ENCODE data around the gene CCDC9B.

DNA sequence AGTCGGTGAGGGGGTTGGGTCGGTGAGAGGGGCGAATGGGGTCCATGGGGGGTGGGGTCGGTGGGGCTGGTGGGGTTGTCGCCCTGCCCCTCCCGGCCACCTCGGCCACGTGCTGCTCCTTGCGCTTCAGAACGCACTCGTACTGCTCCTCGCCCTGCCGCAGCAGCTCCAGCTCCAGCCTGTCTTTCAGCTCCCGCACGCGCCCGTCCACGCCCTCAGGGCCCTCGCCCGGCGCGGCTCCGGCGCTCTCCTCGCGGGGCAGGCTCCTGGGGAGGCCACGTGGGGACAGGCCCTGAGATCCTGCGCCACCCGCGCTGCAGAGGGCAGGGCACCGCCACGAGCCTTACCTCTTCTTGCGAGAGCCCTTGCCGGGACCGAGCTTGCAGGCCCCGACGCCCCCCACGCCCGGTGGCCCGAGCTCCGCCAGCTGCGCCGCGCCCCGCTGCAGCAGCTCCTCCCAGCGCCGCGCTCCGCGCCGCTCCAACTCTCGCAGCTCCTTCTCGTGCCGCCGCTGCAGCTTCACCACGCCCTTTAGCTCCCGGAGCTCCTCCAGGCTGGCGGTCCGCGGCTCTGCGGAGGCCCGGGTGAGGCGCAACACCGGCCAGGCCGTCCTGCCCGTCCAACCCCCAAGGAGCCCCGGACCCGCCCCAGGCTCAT, 49.7 kb downstream of the CCDC9B start:
- TF ChIP-seq NRF1 (IDR thresholded peaks at IDR 0.05; ENCODE audit: low read depth, low read length) (no peak), TAF1 (IDR thresholded peaks at IDR 0.05; ENCODE audit: borderline replicate concordance, low read depth, low read length) (no peak), JUND (IDR thresholded peaks at IDR 0.05) (no peak), SMC3 (IDR thresholded peaks at IDR 0.05; ENCODE audit: low read depth, low read length) (no peak), REST (IDR thresholded peaks at IDR 0.05; ENCODE audit: low read depth, low read length) (no peak)

Data from SK-N-SH (cell line).